A549 (cell line): ENCODE results near the gene PRRX2. TPM values are rescaled to one million over a fixed set of nuclear protein-coding genes. Genes with fewer than 3 reads are reported as not detected.
A peak's percentile ranks its signal among the peaks of the same experiment; 100 is the strongest.

Experiments used
- ATAC-seq, 2 experiments: fragments of 200-7000 bp in 1 of 2; fragments of >200 bp in 1 of 2; cut with Nextera tagmentation in 1 of 2; cut with Tn5 transposase in 1 of 2; 3 replicates each; pipeline versions ENCODE4 v1.8.0 to v1.9.1; 2018 to 2020; ENCODE audit warnings: mild to moderate bottlenecking in 1 of 2, moderate library complexity in 1 of 2
- CTCF ChIA-PET: fragments of 300-600 bp; sonication (Branson Sonifier 250); formaldehyde crosslinking; extraction: SDS; loops from one replicate; lab custom pipeline; 2021; ENCODE audit warnings: antibody characterized with exemption, inconsistent platforms; lab: Yijun Ruan, JAX
- POLR2A ChIA-PET: fragments of 350-600 bp; formaldehyde crosslinking; extraction: SDS; loops from one replicate; lab custom pipeline; 2021; ENCODE audit warnings: antibody characterized with exemption, inconsistent platforms; lab: Yijun Ruan, JAX
- DNase-seq, 2 experiments: peaks; one replicate each; pipeline versions ENCODE4 v3.0.0 to v3.0.0-alpha.2; 2011 to 2016; ENCODE audit warnings: low read depth in 1 of 2, low spot score in 1 of 2
- FAIRE-seq: peaks from 2 replicates; lab custom pipeline; 2011; peaks lifted over from hg19 to GRCh38; lab: Jason Lieb, UNC
- H3K27ac ChIP-seq, 2 experiments: fragments of >200 bp; sonication (Bioruptor Twin); formaldehyde crosslinking; 3 replicates each; pipeline ENCODE4 v1.5.1; 2016 to 2017
- H3K4me1 ChIP-seq: fragments of >200 bp; sonication (Bioruptor Twin); formaldehyde crosslinking; 3 replicates; pipeline ENCODE4 v1.6.1; 2016
- H3K4me2 ChIP-seq: fragments of >200 bp; sonication (Bioruptor Twin); formaldehyde crosslinking; 3 replicates; pipeline ENCODE4 v1.6.1; 2016
- H3K4me3 ChIP-seq: fragments of >200 bp; sonication (Bioruptor Twin); formaldehyde crosslinking; 3 replicates; pipeline ENCODE4 v1.5.1; 2016
- H3K9me3 ChIP-seq: fragments of >200 bp; sonication (Bioruptor Twin); formaldehyde crosslinking; 3 replicates; pipeline ENCODE4 v1.6.1; 2016
- BHLHE40 ChIP-seq: IDR thresholded peaks from 2 replicates; pipeline ENCODE4 v1.6.1; 2012; ENCODE audit warnings: low read depth, low read length, inconsistent platforms
- CBX8 ChIP-seq: fragments of 200-600 bp; sonication (generic); IDR thresholded peaks from 2 replicates; pipeline ENCODE4 v1.6.1; 2016
- CEBPB ChIP-seq, 2 experiments: fragments of >200 bp in 1 of 2; sonication (Bioruptor Twin) in 1 of 2; formaldehyde crosslinking in 1 of 2; IDR thresholded peaks; 2 replicates each; pipeline ENCODE4 v1.6.1; 2012 to 2016
- CHD2 ChIP-seq: fragments of 150-350 bp; IDR thresholded peaks from 2 replicates; pipeline ENCODE4 v1.6.1; 2014; ENCODE audit warnings: low read length; ENCODE audit not compliant: partially characterized antibody
- E2F6 ChIP-seq: IDR thresholded peaks from 2 replicates; pipeline ENCODE4 v1.6.1; 2012; ENCODE audit warnings: low read depth, borderline replicate concordance
- EHMT2 ChIP-seq: fragments of 200-600 bp; sonication (generic); IDR thresholded peaks from 2 replicates; pipeline ENCODE4 v1.6.1; 2016; ENCODE audit warnings: antibody characterized with exemption, low read depth, mild to moderate bottlenecking, moderate library complexity
- ELK1 ChIP-seq: fragments of 150-350 bp; IDR thresholded peaks from 2 replicates; pipeline ENCODE4 v1.6.1; 2014; ENCODE audit warnings: low read depth, mild to moderate bottlenecking, low read length
- KDM5A ChIP-seq: fragments of 200-600 bp; sonication (generic); IDR thresholded peaks from 2 replicates; pipeline ENCODE4 v1.6.1; 2016; ENCODE audit warnings: antibody characterized with exemption, mild to moderate bottlenecking
- MAFK ChIP-seq: fragments of 450-650 bp; IDR thresholded peaks from 2 replicates; pipeline ENCODE4 v1.6.1; 2014; ENCODE audit not compliant: partially characterized antibody
- MAX ChIP-seq: IDR thresholded peaks from 2 replicates; pipeline ENCODE4 v1.6.1; 2012
- NR3C1 ChIP-seq: fragments of >200 bp; sonication (Bioruptor Twin); formaldehyde crosslinking; IDR thresholded peaks from 3 replicates; pipeline ENCODE4 v1.6.1; 2017
- POLR2A ChIP-seq: IDR thresholded peaks from 2 replicates; pipeline ENCODE4 v1.6.1; 2012; ENCODE audit warnings: mild to moderate bottlenecking, low read length
- RARB ChIP-seq: fragments of 250-450 bp; sonication (Bioruptor Pico); IDR thresholded peaks from 2 replicates; pipeline ENCODE4 v1.8.0; 2021; ENCODE audit warnings: mild to moderate bottlenecking, moderate library complexity
- SMC3 ChIP-seq: fragments of >200 bp; sonication (Bioruptor Twin); formaldehyde crosslinking; IDR thresholded peaks from 3 replicates; pipeline ENCODE4 v1.6.1; 2018; ENCODE audit warnings: inconsistent platforms
- WGBS: methylation state at CpG from one replicate; pipeline ENCODE4 v1.1.6; 2017; ENCODE audit errors: missing lambda C conversion rate; 5-methylcytosine and 5-hydroxymethylcytosine counted together
- polyA plus RNA-seq, 4 experiments: library from polyadenylated mRNA; depleted of rRNA in 3 of 4; stranded (reverse); fragments of >200 nt; fragmentation: RNase III in 1 of 4; extraction: RNeasy Plus Mini Kit Qiagen cat#74134 plus additional on column Dnase treatment in 1 of 4; gene quantifications; 2 replicates in 3 of 4; 3 replicates in 1 of 4; pipeline ENCODE4 v1.2.3, GENCODE V29; 2011 to 2017
- TF ChIP-seq, protein P1 (sequence below): fragments of 250-450 bp; sonication (Bioruptor Pico); IDR thresholded peaks from 2 replicates; pipeline ENCODE4 v1.5.0; 2020; ENCODE audit warnings: low read depth, mild to moderate bottlenecking, moderate library complexity
- TF ChIP-seq, protein P2 (sequence below): IDR thresholded peaks from 2 replicates; pipeline ENCODE4 v1.6.1; 2012

The PRRX2 gene
- polyA plus RNA-seq, 2 of the 4 experiments (the other 2 are of a cell fraction): 0.90 to 2.7 TPM

DNA sequence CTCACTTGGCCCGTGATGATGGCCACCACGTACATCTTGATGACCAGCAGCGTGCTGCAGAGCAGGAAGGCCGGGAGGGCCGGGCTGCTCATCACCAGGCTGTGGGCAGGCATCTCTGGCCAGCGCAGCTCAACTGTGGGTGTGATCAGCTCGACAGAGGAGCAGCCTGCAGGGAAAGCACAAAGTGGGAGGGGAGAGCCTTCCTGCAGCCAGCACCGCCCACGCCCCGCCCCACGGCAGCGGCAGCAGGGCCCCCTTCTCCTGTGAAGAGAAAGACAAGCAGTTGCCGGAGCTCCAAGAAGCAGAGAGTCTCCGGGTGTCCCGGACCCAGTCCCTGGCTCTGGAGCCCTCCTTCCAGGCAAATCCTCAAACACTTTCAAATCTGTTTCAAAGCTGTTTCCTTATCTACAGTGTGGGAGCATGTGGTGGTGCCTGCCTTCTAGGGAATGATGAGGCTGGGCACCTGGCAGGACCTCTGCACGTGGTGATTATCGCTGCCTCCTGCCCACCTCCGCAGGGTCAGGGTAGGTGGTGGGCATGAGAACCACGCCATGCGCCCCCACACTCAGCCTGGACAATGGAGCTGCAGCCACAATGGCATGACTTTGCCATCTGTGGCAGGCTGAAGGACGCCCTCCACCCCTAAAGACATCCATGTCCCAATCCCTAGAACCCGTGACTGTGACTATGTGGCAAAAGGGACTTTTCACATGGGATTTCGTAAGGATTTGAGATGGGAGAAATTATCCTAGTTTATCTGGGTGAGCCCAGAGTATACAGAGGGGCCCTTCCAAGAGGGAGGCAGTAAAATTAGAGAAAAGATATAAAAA, 87.7 kb downstream of the PRRX2 start, which contains the start of gene PTGES:
Gene PTGES, minus strand, starts transcription at position 143 of the 830 bp plus-strand sequence. Its CDS starts 30 bp downstream, at position 113.
- peak within 1 kb of the TSS; percentile 51 for H3K4me3 ChIP-seq
- ChIA-PET POLR2A (interaction anchor here (0.6 to 3.6 kb wide), 6 partner anchors 9 to 610 kb away, joined by 3 to 26 read pairs (median 4); no protein-coding TSS in a partner anchor), CTCF (interaction anchor here (1.0 to 12.3 kb wide), 11 partner anchors 10 to 128 kb away, joined by 3 to 161 read pairs (median 8); no protein-coding TSS in a partner anchor)
- WGBS: 23% methylated on average over 13 of the region's 23 CpGs
- peaks cover 47% of the 10 kb centered on the region for H3K4me1 ChIP-seq
- no peaks in the 10 kb centered on the region for H3K9me3 ChIP-seq
- TF ChIP-seq POLR2A: peak; percentile 51
- TF ChIP-seq MAX: peak; percentile 42; the same call in 1 of the 2 replicates
- TF ChIP-seq, protein P1, sequence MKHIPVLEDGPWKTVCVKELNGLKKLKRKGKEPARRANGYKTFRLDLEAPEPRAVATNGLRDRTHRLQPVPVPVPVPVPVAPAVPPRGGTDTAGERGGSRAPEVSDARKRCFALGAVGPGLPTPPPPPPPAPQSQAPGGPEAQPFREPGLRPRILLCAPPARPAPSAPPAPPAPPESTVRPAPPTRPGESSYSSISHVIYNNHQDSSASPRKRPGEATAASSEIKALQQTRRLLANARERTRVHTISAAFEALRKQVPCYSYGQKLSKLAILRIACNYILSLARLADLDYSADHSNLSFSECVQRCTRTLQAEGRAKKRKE (CRISPR knock-in tag): no peak
- no peak for TF ChIP-seq CHD2
- H3K4me2 ChIP-seq: peak within 1 kb of the TSS; percentile 95
- DNase-seq (peak; percentile 79 to 91), FAIRE-seq (no peak), ATAC-seq (peak; percentile 93 to 97)
- peak within 1 kb of the TSS; percentile 64 to 78 for H3K27ac ChIP-seq

GRCh38 chr9:129755151-129755550, 89.7 kb downstream of the PRRX2 start:
- CTCF ChIA-PET: interaction anchor here (1.0 to 12.3 kb wide), 6 partner anchors 13 to 113 kb away, joined by 3 to 161 read pairs (median 13); no protein-coding TSS in a partner anchor
- ATAC-seq (no peak), DNase-seq (no peak), FAIRE-seq (no peak)
- Histone ChIP-seq H3K4me3 (no peak overlapping the region), H3K4me2 (no peak overlapping the region), H3K27ac (no peak overlapping the region), H3K4me1 (peaks cover 27% of the 10 kb centered on the region), H3K9me3 (no peaks in the 10 kb centered on the region)
- no peak for TF ChIP-seq NR3C1
- TF ChIP-seq, protein P2, sequence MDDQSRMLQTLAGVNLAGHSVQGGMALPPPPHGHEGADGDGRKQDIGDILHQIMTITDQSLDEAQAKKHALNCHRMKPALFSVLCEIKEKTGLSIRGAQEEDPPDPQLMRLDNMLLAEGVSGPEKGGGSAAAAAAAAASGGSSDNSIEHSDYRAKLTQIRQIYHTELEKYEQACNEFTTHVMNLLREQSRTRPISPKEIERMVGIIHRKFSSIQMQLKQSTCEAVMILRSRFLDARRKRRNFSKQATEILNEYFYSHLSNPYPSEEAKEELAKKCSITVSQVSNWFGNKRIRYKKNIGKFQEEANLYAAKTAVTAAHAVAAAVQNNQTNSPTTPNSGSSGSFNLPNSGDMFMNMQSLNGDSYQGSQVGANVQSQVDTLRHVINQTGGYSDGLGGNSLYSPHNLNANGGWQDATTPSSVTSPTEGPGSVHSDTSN: no peak
- no peak for TF ChIP-seq KDM5A
- TF ChIP-seq BHLHE40: no peak
- no peak for TF ChIP-seq MAFK
- TF ChIP-seq ELK1: no peak
- TF ChIP-seq RARB (CRISPR knock-in tag): no peak
- no peak for TF ChIP-seq E2F6
- TF ChIP-seq, protein P1 (CRISPR knock-in tag): no peak
- no peak for TF ChIP-seq CBX8
- no peak for TF ChIP-seq CEBPB (IDR thresholded peaks at IDR 0.05)
- WGBS: 79% methylated on average over 5 of the region's 5 CpGs
- POLR2A ChIA-PET: interaction anchor here (0.6 to 1.6 kb wide), 2 partner anchors 22 to 349 kb away, joined by 3 to 11 read pairs; no protein-coding TSS in a partner anchor

DNA sequence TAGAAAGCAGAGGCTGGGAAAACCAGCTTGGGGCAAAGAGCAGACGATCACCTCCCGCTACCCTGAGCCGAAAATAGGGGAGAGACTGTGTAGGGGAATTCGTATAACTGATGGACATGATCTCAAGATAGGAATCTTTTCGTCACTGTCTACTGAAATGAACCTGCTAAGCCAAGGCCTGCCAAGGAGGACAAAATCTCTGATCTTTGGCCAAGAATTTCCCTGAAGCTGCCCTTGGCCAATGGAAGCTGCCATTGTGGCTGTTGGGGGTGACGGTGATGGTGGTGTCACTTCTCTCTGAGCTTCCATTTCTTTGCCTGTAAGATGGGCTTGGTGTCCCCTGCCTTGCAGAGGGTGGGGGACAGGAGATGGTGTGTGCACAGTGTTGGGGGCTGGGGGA, 90.7 kb downstream of the PRRX2 start:
- ChIA-PET CTCF (interaction anchor here (1.0 to 12.3 kb wide), 10 partner anchors 11 to 132 kb away, joined by 3 to 161 read pairs (median 6); no protein-coding TSS in a partner anchor), POLR2A (interaction anchor here (1.6 kb wide), 1 partner anchor 21 kb away, joined by 11 read pairs; no protein-coding TSS in a partner anchor)
- H3K4me1 ChIP-seq: peaks cover 20% of the 10 kb centered on the region
- WGBS: 91% methylated on average over 6 of the region's 6 CpGs
- TF ChIP-seq EHMT2: no peak
- no peak for TF ChIP-seq SMC3
- no peak overlapping the region for H3K4me3 ChIP-seq
- FAIRE-seq: no peak
- H3K27ac ChIP-seq: no peak overlapping the region
- DNase-seq: no peak
- H3K9me3 ChIP-seq: no peaks in the 10 kb centered on the region
- no peak overlapping the region for H3K4me2 ChIP-seq
- no peak for ATAC-seq
